ENCODE measurements around the gene TLCD2. TPM values are rescaled to one million over a fixed set of nuclear protein-coding genes. Genes with fewer than 3 reads are reported as not detected.
"Not testable (repeated sequence)": the region's sequence is repeated elsewhere in the genome, so short reads cannot be mapped to it uniquely, and the experiment has no call there.

Gene TLCD2
- total RNA-seq, 5 donors from 2014 or later (not counting 1 experiment from before 2014, with no cell fraction given) = 0.25 to 0.82 (median 0.59) TPM

DNA sequence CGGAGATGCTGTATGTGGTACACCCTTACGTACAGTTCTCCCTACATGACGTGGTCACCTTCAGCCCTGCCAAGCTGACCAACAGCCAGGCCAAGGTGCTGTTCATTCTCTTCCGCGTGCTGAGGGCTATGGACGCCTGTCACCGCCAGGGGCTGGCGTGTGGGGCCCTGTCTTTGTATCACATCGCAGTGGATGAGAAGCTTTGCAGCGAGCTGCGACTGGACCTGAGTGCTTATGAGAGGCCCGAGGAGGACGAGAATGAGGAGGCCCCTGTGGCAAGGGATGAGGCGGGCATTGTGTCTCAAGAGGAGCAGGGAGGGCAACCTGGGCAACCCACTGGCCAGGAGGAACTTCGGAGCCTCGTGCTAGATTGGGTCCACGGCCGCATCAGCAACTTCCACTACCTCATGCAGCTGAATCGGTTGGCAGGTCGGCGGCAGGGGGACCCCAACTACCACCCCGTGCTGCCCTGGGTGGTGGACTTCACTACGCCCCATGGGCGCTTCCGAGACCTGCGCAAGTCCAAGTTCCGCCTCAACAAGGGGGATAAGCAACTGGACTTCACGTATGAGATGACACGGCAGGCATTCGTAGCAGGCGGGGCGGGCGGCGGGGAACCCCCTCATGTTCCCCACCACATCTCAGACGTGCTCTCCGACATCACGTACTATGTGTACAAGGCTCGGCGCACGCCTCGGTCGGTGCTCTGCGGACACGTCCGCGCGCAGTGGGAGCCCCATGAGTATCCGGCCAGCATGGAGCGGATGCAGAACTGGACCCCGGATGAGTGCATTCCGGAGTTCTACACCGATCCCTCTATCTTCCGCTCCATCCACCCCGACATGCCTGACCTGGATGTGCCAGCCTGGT is 15.7 kb upstream of the TLCD2 start:
- POLR2A ChIA-PET = no interaction called here
- H3K9me3 ChIP-seq = no peaks in the 10 kb centered on the region
- WGBS (ENCODE audit: insufficient coverage) = 94% methylated on average over 49 of the region's 54 CpGs
- CTCF ChIA-PET = interaction anchor here in 1 of 2 donors (0.6 kb wide), 1 partner anchor 40 kb away, joined by 8 read pairs; no protein-coding TSS in a partner anchor
- H3K4me1 ChIP-seq (ENCODE audit: control insufficient read depth in 1 of 2, extremely low read depth in 1 of 2, insufficient read depth in 2 of 2, low read length in 2 of 2) = peaks cover 21 to 78% of the 10 kb centered on the region in 2 experiments
- peak overlapping the region; percentile 44 to 66 for H3K27ac Mint-ChIP-seq
- peaks cover 14% of the 10 kb centered on the region for H3K36me3 Mint-ChIP-seq
- peaks cover 17 to 38% of the 10 kb centered on the region in 2 donors for H3K36me3 ChIP-seq (ENCODE audit: control insufficient read depth in 2 of 2, extremely low read depth in 1 of 2, insufficient read depth in 1 of 2, low read length in 1 of 2)
- H3K27me3 ChIP-seq (replicated peaks in 1 of 2; ENCODE audit: control insufficient read depth in 2 of 2, extremely low read depth in 1 of 2, insufficient read depth in 2 of 2, low read length in 1 of 2) = no peaks in the 10 kb centered on the region
- peak overlapping the region; percentile 54 to 61 for H3K4me3 ChIP-seq (ENCODE audit: control insufficient read depth in 1 of 2, extremely low read depth in 1 of 2, low read length in 1 of 2)
- peak overlapping the region; percentile 75 to 82 (median 76) for H3K4me3 Mint-ChIP-seq
- no peak for ATAC-seq (replicated peaks in 1 of 4)
- no peak for DNase-seq
- peaks cover 35 to 52% (median 50%) of the 10 kb centered on the region in 3 donors for H3K4me1 Mint-ChIP-seq
- no peak overlapping the region for H3K27ac ChIP-seq (ENCODE audit: low read length)
- no peaks in the 10 kb centered on the region for H3K27me3 Mint-ChIP-seq
- no peaks in the 10 kb centered on the region for H3K9me3 Mint-ChIP-seq

GRCh38 chr17:1724869-1725641 is 14.9 kb upstream of the TLCD2 start:
- H3K36me3 Mint-ChIP-seq = peaks cover 14% of the 10 kb centered on the region
- CTCF ChIA-PET = interaction anchor here in 1 of 2 donors (0.8 kb wide), 1 partner anchor 56 kb away, joined by 3 read pairs; no protein-coding TSS in a partner anchor
- peak overlapping the region; percentile 75 to 82 (median 76) for H3K4me3 Mint-ChIP-seq
- H3K27ac Mint-ChIP-seq = peak overlapping the region; percentile 44 to 66
- POLR2A ChIA-PET = no interaction called here
- DNase-seq (peak in 2 of 35 experiments; percentile 17 to 23), ATAC-seq (replicated peaks in 1 of 4) (peak; percentile 60 to 68 (median 62))
- H3K4me1 Mint-ChIP-seq = peaks cover 38 to 56% (median 55%) of the 10 kb centered on the region in 3 donors
- H3K9me3 ChIP-seq = no peaks in the 10 kb centered on the region
- H3K27me3 Mint-ChIP-seq = no peaks in the 10 kb centered on the region
- peak overlapping the region; percentile 54 to 61 for H3K4me3 ChIP-seq (ENCODE audit: control insufficient read depth in 1 of 2, extremely low read depth in 1 of 2, low read length in 1 of 2)
- H3K4me1 ChIP-seq (ENCODE audit: control insufficient read depth in 1 of 2, extremely low read depth in 1 of 2, insufficient read depth in 2 of 2, low read length in 2 of 2) = peaks cover 22 to 85% of the 10 kb centered on the region in 2 experiments
- H3K36me3 ChIP-seq (ENCODE audit: control insufficient read depth in 2 of 2, extremely low read depth in 1 of 2, insufficient read depth in 1 of 2, low read length in 1 of 2) = peaks cover 12 to 32% of the 10 kb centered on the region in 2 donors
- H3K27ac ChIP-seq (ENCODE audit: low read length) = no peak overlapping the region
- H3K27me3 ChIP-seq (replicated peaks in 1 of 2; ENCODE audit: control insufficient read depth in 2 of 2, extremely low read depth in 1 of 2, insufficient read depth in 2 of 2, low read length in 1 of 2) = no peaks in the 10 kb centered on the region
- 15% methylated on average over 51 of the region's 51 CpGs for WGBS (ENCODE audit: insufficient coverage)
- H3K9me3 Mint-ChIP-seq = no peaks in the 10 kb centered on the region

GRCh38 chr17:1724351-1724868 is 14.2 kb upstream of the TLCD2 start, which contains the start of gene WDR81:
Gene WDR81 (plus strand): TSS chr17:1724704. CDS start chr17:1724960, 256 bp downstream.
- H3K4me3 ChIP-seq (ENCODE audit: control insufficient read depth in 1 of 2, extremely low read depth in 1 of 2, low read length in 1 of 2) = peak within 1 kb of the TSS; percentile 58 to 61
- peaks cover 33 to 51% (median 50%) of the 10 kb centered on the region in 3 donors for H3K4me1 Mint-ChIP-seq
- peaks cover 9% of the 10 kb centered on the region for H3K36me3 Mint-ChIP-seq
- ATAC-seq (replicated peaks in 1 of 4) = peak; percentile 83 to 89 (median 87)
- ChIA-PET CTCF (interaction anchor here in 1 of 2 donors (0.8 kb wide), 1 partner anchor 55 kb away, joined by 3 read pairs; no protein-coding TSS in a partner anchor), POLR2A (no interaction called here)
- no peaks in the 10 kb centered on the region for H3K27me3 Mint-ChIP-seq
- H3K36me3 ChIP-seq (ENCODE audit: control insufficient read depth in 2 of 2, extremely low read depth in 1 of 2, insufficient read depth in 1 of 2, low read length in 1 of 2) = peaks cover 12 to 28% of the 10 kb centered on the region in 2 donors
- peaks cover 22 to 81% of the 10 kb centered on the region in 2 experiments for H3K4me1 ChIP-seq (ENCODE audit: control insufficient read depth in 1 of 2, extremely low read depth in 1 of 2, insufficient read depth in 2 of 2, low read length in 2 of 2)
- H3K27ac ChIP-seq (ENCODE audit: low read length) = peak within 1 kb of the TSS; percentile 55
- no peaks in the 10 kb centered on the region for H3K9me3 Mint-ChIP-seq
- no peaks in the 10 kb centered on the region for H3K9me3 ChIP-seq
- H3K4me3 Mint-ChIP-seq = peak within 1 kb of the TSS; percentile 75 to 82 (median 76)
- 0% methylated on average over 55 of the region's 57 CpGs for WGBS (ENCODE audit: insufficient coverage)
- peak; percentile 67 to 91 (median 80) for DNase-seq
- H3K27me3 ChIP-seq (replicated peaks in 1 of 2; ENCODE audit: control insufficient read depth in 2 of 2, extremely low read depth in 1 of 2, insufficient read depth in 2 of 2, low read length in 1 of 2) = no peaks in the 10 kb centered on the region
- H3K27ac Mint-ChIP-seq = peak within 1 kb of the TSS; percentile 72 to 82

DNA sequence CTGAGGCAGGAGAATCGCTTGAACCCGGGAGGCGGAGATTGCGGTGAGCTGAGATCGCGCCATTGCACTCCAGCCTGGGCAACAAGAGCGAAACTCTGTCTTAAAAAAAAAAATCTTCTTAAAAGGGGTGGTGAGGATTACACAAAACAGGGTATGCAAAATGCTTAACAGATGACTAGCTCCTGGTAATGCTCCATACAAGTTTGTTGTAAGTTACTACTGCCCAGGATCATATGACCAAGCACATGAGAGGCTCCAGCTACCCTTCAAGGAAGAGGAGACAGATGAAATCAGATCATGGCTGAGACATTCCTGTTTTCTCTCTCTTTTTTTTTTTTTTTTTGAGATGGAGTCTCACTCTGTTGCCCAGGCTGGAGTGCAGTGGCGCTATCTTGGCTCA is 11.8 kb upstream of the TLCD2 start:
- WGBS (ENCODE audit: insufficient coverage) = no CpG with 5 or more reads among the region's 8 CpGs
- POLR2A ChIA-PET; H3K9me3 ChIP-seq; H3K36me3 Mint-ChIP-seq; H3K4me3 ChIP-seq (ENCODE audit: control insufficient read depth in 1 of 2, extremely low read depth in 1 of 2, low read length in 1 of 2); ATAC-seq (replicated peaks in 1 of 4); H3K27me3 ChIP-seq (replicated peaks in 1 of 2; ENCODE audit: control insufficient read depth in 2 of 2, extremely low read depth in 1 of 2, insufficient read depth in 2 of 2, low read length in 1 of 2); H3K27ac ChIP-seq (ENCODE audit: low read length); H3K27me3 Mint-ChIP-seq; H3K9me3 Mint-ChIP-seq; DNase-seq: not testable (repeated sequence)
- Mint-ChIP-seq H3K27ac (peak overlapping the region in 1 of 2 donors; percentile 94), H3K4me3 (peak overlapping the region in 1 of 3 donors; percentile 82), H3K4me1 (peaks cover 45 to 50% (median 48%) of the 10 kb centered on the region in 3 donors)
- Histone ChIP-seq H3K4me1 (ENCODE audit: control insufficient read depth in 1 of 2, extremely low read depth in 1 of 2, insufficient read depth in 2 of 2, low read length in 2 of 2) (peaks cover 27 to 73% of the 10 kb centered on the region in 2 experiments), H3K36me3 (ENCODE audit: control insufficient read depth in 2 of 2, extremely low read depth in 1 of 2, insufficient read depth in 1 of 2, low read length in 1 of 2) (peaks cover under 1 to 11% of the 10 kb centered on the region in 2 donors)
- CTCF ChIA-PET = interaction anchor here in 1 of 2 donors (0.7 to 1.4 kb wide), 3 partner anchors 53 to 148 kb away, joined by 3 read pairs; no protein-coding TSS in a partner anchor

DNA sequence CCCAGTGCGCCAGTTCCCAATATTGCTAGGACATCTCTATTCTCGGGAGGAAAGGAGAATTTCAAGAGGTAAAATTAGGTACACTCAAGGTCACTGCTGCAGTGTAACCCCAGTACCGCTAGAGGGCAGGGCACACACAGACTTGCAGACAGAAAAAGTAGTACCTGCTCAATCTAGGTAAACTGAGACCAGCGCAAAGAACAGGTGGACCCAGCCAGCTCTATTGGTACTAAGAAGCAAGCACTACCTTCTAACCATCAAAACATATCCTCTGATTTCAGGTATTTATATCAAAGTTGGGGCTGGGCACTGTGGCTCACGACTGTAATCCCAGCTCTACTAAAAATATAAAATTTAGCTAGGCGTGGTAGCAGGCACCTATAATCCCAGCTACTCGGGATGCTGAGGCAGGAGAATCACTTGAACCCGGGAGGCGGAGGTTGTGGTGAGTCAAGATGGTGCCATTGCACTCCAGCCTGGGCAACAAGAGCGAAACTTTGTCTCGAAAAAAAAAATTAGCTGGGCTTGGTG is 10.7 kb upstream of the TLCD2 start:
- Mint-ChIP-seq H3K4me3 (peak overlapping the region in 2 of 3 donors; percentile 17 to 32), H3K36me3 (peaks cover 3% of the 10 kb centered on the region), H3K9me3 (no peaks in the 10 kb centered on the region), H3K27me3 (no peaks in the 10 kb centered on the region), H3K4me1 (peaks cover 49 to 56% (median 51%) of the 10 kb centered on the region in 3 donors), H3K27ac (peak overlapping the region; percentile 14 to 84)
- Histone ChIP-seq H3K4me1 (ENCODE audit: control insufficient read depth in 1 of 2, extremely low read depth in 1 of 2, insufficient read depth in 2 of 2, low read length in 2 of 2) (peaks cover 29 to 68% of the 10 kb centered on the region in 2 experiments), H3K4me3 (ENCODE audit: control insufficient read depth in 1 of 2, extremely low read depth in 1 of 2, low read length in 1 of 2) (no peak overlapping the region), H3K27me3 (replicated peaks in 1 of 2; ENCODE audit: control insufficient read depth in 2 of 2, extremely low read depth in 1 of 2, insufficient read depth in 2 of 2, low read length in 1 of 2) (peaks cover 0 to 3% of the 10 kb centered on the region in 2 experiments), H3K9me3 (no peaks in the 10 kb centered on the region), H3K36me3 (ENCODE audit: control insufficient read depth in 2 of 2, extremely low read depth in 1 of 2, insufficient read depth in 1 of 2, low read length in 1 of 2) (peaks cover 0 to under 1% of the 10 kb centered on the region in 2 donors), H3K27ac (ENCODE audit: low read length) (no peak overlapping the region)
- no peak for ATAC-seq (replicated peaks in 1 of 4)
- WGBS (ENCODE audit: insufficient coverage) = 41% methylated on average over 10 of the region's 11 CpGs
- ChIA-PET POLR2A (interaction anchor here in 1 of 2 donors (0.7 kb wide), 1 partner anchor 549 kb away, joined by 4 read pairs; no protein-coding TSS in a partner anchor), CTCF (interaction anchor here (0.6 to 1.6 kb wide), 8 partner anchors 49 to 567 kb away, joined by 3 read pairs; partner anchors contain the start of genes RILP (in 1 of the 2) and SMYD4 (in 1 of the 2))
- peak in 33 of 35 experiments; percentile 22 to 81 (median 59) for DNase-seq
